HG03565 (cell line): ENCODE measurements around the gene DCAF10.
"Not testable (repeated sequence)": the region's sequence is repeated elsewhere in the genome, so short reads cannot be mapped to it uniquely, and the experiment has no call there.

Experiments used
- ATAC-seq: cut with Tn5 transposase; IDR thresholded peaks from one replicate; pipeline ENCODE4 v1.9.1; 2021; ENCODE audit warnings: mild to moderate bottlenecking, moderate library complexity; ENCODE audit not compliant: unreplicated experiment

The DCAF10 gene

GRCh38 chr9:37790096-37790495 lies 10.5 kb upstream of the DCAF10 start:
- ATAC-seq = no peak

GRCh38 chr9:37792122-37792521 lies 8.5 kb upstream of the DCAF10 start:
- no peak for ATAC-seq

- no peak for ATAC-seq
Observed at GRCh38 chr9:37796232-37796631, 4.4 kb upstream of the DCAF10 start.

- no peak for ATAC-seq
Observed at GRCh38 chr9:37798677-37799076, 1.9 kb upstream of the DCAF10 start.

- peak; percentile 15 for ATAC-seq
Observed at GRCh38 chr9:37801287-37801850, 772 bp downstream of the DCAF10 start.

- no peak for ATAC-seq
Observed at GRCh38 chr9:37801959-37802711, 1.5 kb downstream of the DCAF10 start.

GRCh38 chr9:37806271-37806670 lies 5.7 kb downstream of the DCAF10 start:
- ATAC-seq = no peak

GRCh38 chr9:37809676-37810075 lies 9.1 kb downstream of the DCAF10 start:
- not testable (repeated sequence) for ATAC-seq

GRCh38 chr9:37811906-37812476 lies 11.4 kb downstream of the DCAF10 start:
- ATAC-seq = no peak

GRCh38 chr9:37812773-37813379 lies 12.3 kb downstream of the DCAF10 start:
- ATAC-seq = no peak

- ATAC-seq = no peak
Observed at GRCh38 chr9:37818849-37819248, 18.3 kb downstream of the DCAF10 start.

GRCh38 chr9:37820142-37820541 lies 19.5 kb downstream of the DCAF10 start:
- peak; percentile 49 for ATAC-seq

GRCh38 chr9:37825174-37825573 lies 24.6 kb downstream of the DCAF10 start:
- ATAC-seq = not testable (repeated sequence)

- no peak for ATAC-seq
Observed at GRCh38 chr9:37827483-37828165, 27.0 kb downstream of the DCAF10 start.

GRCh38 chr9:37835821-37836220 lies 35.2 kb downstream of the DCAF10 start:
- no peak for ATAC-seq

GRCh38 chr9:37836386-37836785 lies 35.8 kb downstream of the DCAF10 start:
- peak; percentile 91 for ATAC-seq

- ATAC-seq = no peak
Observed at GRCh38 chr9:37839496-37840461, 39.2 kb downstream of the DCAF10 start.

GRCh38 chr9:37840560-37841194 lies 40.1 kb downstream of the DCAF10 start:
- no peak for ATAC-seq

- ATAC-seq = no peak
Observed at GRCh38 chr9:37852222-37852621, 51.6 kb downstream of the DCAF10 start.

- no peak for ATAC-seq
Observed at GRCh38 chr9:37856551-37856950, 56.0 kb downstream of the DCAF10 start.
